Activated naive CD4-positive, alpha-beta T cell (primary cell): Measurements from ENCODE around the gene INPP5F.
"Not testable (repeated sequence)": the region's sequence is repeated elsewhere in the genome, so short reads cannot be mapped to it uniquely, and the experiment has no call there.

Source experiments
- DNase-seq, 4 experiments: peaks; one replicate each; lab custom pipeline; 2025; lab: John Stamatoyannopoulos, UW

Gene INPP5F

DNA sequence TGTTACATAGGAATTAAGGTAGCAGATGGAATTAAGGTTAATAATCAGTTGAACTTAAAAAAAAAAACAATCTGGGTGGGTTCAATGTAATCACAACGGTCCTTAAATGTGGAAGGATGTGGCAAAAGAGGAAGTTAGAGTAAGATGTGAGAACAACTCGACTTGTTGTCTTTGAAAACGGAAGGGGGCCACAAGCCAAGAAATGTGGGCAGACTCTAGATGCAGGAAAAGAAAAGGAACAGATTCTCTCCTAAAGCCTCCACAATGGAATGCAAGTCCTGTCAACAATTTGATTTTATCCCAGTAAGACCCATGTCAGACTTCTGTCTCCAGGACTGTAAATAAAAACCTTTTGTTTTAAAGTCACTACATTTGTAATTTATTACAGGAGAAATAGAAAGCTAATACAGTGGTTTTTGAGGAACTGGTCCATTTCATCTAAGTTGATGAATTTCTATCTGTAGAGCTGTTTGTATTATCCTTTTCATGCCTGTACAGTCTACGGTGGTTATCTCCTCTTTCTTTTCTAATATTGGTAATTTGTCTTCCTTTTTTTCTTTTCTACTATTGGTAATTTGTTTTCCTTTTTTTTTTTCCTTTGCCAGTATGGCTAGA lies 138.2 kb downstream of the INPP5F start:
- no peak for DNase-seq

DNA sequence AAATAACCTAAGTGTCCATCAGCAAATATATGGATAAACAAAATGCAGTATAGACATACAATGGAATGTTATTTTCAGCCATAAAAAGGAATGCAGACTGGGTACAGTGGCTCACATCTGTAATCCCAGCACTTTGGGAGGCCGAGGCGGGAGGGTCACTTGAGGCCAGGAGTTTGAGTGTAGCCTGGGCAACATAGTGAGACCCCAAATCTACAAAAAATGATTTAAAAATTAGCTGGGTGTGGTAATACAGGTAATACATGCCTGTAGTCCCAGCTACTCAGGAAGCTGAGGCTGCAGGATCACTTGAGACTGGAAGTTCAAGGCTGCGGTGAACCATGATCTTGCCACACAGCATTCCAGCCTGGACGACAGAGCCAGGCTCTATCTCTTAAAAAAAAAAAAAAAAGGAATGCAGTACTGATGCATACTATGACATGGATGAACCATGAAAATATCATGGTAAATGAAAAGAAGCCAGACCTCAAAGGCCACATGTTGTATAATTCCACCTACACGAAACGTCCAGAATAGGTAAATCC lies 139.9 kb downstream of the INPP5F start:
- DNase-seq: no peak

DNA sequence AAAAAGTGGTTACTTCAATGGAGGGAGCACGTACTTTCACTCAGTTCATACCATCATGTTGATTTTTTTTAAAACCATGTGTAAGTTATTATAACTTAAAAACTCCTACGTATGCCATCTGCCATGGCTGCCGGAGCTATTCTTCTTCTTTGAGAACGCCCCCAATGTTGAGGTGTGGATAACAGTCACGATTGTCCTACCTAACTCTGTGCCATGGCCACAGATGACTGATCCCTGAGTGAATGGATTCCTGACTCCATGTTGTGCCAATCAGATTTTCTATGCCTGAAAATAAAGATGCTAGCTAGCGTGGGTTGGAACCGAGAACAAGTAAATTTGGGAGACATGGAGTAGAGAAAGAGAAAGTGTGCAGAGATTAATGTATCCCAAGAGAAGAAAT lies 141.5 kb downstream of the INPP5F start:
- DNase-seq: no peak

DNA sequence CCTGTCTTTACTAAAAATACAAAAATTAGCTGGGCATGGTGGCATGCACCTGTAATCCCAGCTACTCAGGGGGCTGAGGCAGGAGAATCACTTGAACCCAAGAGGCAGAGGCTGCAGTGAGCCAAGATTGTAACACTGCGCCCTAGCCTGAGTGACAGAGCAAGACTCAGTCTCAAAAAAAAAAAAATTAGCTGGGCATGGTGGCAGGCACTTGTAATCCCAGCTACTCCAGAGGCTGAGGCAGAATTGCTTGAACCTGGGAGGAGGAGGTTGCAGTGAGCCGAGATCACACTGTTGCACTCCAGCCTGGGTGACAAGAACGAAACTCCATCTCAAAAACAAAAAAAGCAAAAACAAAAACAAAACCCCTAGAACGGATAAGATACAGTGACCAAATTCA lies 143.5 kb downstream of the INPP5F start:
- not testable (repeated sequence) for DNase-seq

DNA sequence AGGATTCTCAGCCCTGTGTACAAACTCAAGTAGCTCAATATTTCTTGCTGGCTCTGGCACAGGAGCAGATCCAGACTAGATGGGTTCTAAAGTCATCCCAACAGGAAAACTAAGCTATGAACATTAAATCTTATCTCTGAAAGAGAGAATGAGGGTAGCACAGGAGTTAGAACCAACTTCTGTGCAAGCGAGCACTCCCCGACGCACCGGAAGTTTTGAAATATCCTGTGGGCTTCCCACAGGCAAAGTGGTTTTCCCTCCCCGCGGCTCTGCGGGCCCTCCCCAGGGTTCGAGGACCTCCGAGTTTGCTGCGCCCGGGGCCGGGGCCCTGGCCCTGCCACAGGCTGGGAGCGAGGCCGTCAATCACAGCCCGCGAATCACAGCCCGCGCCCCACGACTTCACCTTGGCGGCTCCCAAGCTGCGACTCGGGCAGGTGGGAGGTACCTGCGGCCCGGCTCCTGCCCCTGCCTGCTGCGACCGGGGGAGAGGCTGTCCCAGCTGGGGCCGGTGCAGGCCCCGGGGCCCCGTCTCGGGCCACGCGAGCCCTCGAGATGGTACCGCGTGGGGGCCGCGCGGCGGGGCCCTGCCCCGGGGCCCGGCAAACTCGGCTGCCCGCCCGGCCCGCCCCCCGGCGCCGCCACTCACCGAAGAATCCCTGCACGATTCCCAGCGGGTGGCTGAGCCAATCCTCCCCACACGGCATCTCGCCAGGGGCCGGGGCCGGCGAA lies 146.2 kb downstream of the INPP5F start:
- peak; percentile 5 to 49 (median 28) for DNase-seq

DNA sequence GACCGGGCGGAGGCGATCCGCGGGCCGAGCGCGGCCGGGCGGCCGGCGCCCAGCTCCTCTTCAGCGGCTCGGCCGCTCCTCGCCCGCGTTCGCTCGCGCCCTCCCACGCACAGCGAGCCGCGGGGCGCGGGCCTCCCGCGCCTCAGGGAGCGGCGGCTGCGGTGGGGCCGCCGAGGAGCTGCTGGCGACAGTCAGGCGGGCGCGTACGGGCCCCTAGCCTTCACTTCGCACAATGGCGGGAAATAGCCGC lies 146.7 kb downstream of the INPP5F start, which contains the start of gene MCMBP:
Gene MCMBP, minus strand, starts transcription at position 234 of the 250 bp plus-strand sequence. CDS start 259 bp downstream, outside the sequence.
- DNase-seq: no peak

DNA sequence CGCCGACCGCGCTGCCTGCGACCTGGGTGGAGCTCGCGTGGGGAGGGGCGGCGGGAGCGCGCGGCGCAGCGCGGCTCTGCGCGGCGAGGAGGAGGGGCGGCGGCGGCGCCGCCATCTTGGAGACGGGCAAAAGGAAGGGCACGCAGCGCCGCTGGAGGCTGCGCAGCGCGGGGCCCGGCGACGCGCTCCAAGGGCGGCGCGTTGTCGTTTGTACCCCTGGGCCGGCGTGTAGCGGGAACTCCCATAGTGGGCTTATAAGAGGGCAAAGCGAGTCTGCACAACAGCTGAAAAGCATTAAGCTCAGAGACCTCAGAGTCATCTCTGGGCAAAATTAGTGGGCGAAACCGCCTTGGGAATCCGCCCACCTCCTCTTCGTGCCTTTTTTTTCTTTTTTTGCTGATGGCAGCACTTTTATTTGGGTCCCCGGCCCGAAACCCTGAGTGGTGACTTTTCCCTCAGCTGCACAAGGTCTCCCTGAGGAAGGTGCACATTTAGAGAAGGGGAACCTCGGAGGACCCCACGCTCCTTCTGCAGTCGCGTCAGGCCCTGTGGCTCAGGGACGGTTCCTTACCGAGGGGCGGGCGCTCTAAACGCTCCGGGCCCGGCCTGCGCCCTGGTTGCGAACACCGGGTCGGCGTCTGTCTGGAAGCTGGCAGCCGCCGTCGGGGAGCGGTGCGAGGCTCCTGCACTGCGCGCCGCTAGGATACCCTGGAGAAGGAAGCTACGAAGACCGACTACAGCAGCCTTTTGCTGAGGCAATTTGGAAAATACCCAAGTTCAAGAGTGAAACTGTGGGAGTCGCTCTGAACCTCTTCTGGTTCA lies 147.2 kb downstream of the INPP5F start:
- DNase-seq: peak; percentile 64 to 85 (median 69)

DNA sequence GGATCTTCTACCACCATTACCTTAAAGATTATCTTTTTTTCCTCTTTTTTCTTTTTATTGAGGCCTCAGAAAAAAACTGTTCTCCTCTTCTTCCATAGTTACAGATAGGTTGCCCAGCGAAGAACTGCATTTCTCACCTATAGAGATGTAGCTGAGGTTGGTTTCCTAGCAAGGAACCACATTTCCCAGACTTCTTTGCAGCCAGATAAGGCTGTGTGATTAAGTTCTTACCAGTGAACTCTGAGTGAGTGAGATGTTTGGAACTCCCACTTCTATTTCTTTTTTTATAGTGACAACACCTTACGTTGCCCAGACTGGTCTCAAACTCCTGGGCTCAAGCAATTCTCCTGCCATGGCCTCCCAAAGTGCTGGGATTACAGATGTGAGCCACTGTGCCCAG lies 152.7 kb downstream of the INPP5F start:
- no peak for DNase-seq
